Adrenal gland (tissue), 5 donors: ENCODE results near the gene LRRC26.

Experiments used
- POLR2A ChIP-seq, 2 donors: fragments of 450-650 bp; IDR thresholded peaks; one replicate each; pipeline ENCODE4 v1.6.1; 2017; ENCODE audit warnings: antibody characterized with exemption in 2 of 2, mild to moderate bottlenecking in 2 of 2, moderate library complexity in 1 of 2
- TF ChIP-seq, protein P1 (sequence below), 6 experiments: fragments of 450-650 bp in 4 of 6; fragments of 200-600 bp in 2 of 6; sonication (generic) in 1 of 6; IDR thresholded peaks; 1 replicate in 5 of 6; 2 replicates in 1 of 6; pipeline versions ENCODE4 v1.5.1 to v1.8.0; 2016 to 2021; ENCODE audit warnings: antibody characterized with exemption in 6 of 6, mild to moderate bottlenecking in 2 of 6, moderate library complexity in 1 of 6
- donor health status: DM: no; HTN: no; CAD: no.

DNA sequence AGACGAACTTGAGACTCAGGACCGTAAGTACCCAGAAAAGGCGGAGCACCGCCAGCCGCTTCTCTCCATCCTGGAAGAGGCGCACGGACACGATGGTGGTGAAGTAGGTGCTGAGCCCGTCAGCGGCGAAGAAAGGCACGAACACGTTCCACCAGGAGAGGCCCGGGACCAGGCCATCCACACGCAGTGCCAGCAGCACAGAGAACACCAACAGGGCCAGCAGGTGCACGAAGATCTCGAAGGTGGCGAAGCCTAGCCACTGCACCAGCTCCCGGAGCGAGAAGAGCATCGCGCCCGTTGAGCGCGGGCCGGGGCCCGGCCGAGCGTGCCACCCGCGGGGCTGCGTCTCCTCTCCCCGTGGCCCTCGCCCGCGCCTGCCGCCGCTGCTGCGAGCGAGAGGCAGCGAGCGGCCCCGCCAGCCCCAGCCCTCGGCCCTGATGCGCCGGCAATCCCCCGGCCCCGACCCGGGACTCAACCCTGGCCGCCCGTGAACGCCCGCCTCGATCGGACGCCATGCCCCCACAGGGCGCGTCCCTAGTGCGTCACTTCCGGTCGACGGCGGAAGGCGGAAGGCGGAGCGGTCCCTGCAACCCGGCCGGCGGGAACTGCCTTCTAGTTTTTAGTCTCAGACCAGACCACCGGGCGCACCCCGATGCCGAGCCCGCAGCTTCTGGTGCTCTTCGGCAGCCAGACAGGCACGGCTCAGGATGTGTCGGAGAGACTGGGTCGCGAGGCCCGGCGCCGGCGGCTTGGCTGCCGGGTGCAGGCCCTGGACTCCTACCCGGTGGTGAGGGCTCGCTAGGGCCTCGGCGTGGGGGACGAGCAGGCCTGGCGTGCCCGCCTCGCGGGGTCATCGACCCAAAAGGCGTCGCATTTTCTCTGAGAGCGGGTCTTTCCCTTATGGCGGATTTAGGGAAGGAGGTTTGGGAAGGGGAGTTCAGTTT lies 35.5 kb upstream of the LRRC26 start, which contains the start of the genes NDOR1 and TMEM203:
- TF ChIP-seq, protein P1, sequence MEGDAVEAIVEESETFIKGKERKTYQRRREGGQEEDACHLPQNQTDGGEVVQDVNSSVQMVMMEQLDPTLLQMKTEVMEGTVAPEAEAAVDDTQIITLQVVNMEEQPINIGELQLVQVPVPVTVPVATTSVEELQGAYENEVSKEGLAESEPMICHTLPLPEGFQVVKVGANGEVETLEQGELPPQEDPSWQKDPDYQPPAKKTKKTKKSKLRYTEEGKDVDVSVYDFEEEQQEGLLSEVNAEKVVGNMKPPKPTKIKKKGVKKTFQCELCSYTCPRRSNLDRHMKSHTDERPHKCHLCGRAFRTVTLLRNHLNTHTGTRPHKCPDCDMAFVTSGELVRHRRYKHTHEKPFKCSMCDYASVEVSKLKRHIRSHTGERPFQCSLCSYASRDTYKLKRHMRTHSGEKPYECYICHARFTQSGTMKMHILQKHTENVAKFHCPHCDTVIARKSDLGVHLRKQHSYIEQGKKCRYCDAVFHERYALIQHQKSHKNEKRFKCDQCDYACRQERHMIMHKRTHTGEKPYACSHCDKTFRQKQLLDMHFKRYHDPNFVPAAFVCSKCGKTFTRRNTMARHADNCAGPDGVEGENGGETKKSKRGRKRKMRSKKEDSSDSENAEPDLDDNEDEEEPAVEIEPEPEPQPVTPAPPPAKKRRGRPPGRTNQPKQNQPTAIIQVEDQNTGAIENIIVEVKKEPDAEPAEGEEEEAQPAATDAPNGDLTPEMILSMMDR (IDR thresholded peaks at IDR 0.05): no peak
- TF ChIP-seq POLR2A (IDR thresholded peaks at IDR 0.05): peak in 1 of 2 donors; percentile 61
